Measurements from ENCODE around the gene MARCHF9.

MARCHF9 gene

DNA sequence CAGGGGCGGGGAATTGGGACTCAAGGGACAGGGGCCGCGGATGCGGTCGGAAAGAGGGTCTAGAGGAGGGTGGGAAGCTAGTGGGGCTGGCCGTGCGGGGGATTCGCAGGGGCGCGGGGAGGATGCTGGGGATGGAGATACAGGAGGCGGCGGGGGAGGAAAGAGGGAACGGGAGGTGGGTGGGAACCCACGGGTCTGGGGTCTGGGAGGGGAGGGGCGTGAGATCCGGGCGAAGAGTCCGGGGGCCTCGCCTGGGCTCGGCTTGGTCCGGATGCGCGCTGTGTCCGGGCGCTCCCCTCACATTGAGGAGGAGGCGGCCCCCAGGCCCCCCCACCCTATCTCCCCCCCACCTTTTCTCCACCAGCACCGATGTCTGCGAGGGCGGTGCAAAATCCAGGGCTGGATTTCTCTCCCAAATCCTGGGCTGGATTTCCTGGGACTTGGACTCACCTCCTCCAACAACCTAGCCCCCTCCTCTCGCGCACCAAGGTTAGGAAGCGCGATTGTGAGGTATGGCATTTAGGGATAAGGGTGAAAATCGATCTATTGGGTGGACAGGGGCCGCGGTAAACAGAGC lies 16.2 kb upstream of the MARCHF9 start, which contains the start of gene AGAP2:
Gene AGAP2, minus strand, starts transcription at position 82 of the 577 bp plus-strand sequence. CDS start 496 bp downstream, outside the sequence.
- no peak for DNase-seq (ENCODE audit: low read depth)

DNA sequence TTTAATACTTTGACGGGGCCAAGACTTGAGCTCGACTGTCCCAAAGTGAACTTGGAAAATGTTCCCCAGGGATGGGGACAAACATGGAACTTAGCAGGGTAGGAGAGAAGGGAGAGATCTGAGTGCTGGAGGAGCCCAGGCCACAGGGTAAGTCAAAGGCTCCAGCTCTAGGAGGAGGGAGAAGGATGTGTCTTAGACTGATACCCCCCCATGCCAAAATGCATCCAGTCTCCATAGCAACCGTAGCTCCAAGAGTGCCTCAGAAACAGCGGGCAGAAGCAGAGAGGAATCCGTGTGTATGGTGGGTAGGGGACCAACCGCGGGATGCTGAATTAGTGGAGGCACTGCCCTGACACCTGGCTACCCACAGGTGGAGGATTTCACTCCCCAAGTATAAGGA lies 15.5 kb upstream of the MARCHF9 start:
- no peak for DNase-seq (ENCODE audit: low read depth)

- DNase-seq (ENCODE audit: low read depth) = no peak
Measured at GRCh38 chr12:57739914-57740538, 14.9 kb upstream of the MARCHF9 start.

GRCh38 chr12:57740656-57741412 lies 14.1 kb upstream of the MARCHF9 start:
- no peak for DNase-seq (ENCODE audit: low read depth)

- DNase-seq (ENCODE audit: low read depth) = no peak
Measured at GRCh38 chr12:57741413-57741789, 13.5 kb upstream of the MARCHF9 start.

GRCh38 chr12:57741844-57742738 lies 12.8 kb upstream of the MARCHF9 start:
- peak; percentile 74 for DNase-seq (ENCODE audit: low read depth)

DNA sequence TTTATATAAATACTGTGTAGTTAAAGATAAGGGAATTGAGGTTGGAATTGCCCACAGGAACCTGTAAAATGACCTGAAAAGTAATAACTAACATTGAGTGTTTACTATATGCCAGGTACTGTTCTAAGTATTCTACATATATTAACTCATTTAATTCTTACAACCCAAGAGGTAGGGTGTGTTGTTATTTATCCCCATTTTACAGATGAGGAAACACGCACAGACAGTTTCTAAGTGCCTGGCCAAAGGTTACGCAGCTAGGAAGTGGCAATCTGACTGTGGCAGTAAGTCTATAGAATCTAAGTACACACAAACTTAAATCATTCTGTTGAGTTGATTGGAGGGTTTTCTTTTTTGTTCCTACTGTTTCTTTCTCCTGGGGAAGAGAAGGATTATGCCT lies 11.1 kb upstream of the MARCHF9 start:
- no peak for DNase-seq (ENCODE audit: low read depth)

DNA sequence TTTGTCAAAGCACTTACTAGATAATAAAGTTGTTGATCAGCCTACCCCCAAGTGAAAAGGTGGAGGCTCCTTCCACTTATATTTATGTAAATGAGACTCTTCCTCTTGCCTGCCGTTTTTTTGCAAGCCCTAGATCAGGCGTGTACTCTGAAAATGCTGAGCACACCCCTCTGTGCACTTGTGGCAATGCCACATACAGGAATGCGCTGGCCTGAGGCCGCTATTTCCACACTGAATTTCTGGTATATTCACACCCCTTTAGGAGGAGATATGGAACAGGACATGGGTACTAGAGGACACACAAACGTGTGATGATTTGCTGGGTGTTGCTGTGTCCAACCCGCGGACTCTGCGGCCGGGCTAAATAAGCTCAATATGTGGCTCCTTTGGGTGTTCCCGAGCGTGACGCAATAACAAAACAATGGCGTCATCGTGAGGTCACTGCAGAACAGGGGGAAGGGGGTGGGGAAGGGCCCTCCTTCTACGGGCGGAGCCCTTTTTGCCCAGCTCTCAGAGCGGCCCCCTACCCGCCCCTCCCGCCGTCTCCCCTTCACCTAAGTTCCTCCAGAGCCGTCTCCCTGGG lies 10.6 kb upstream of the MARCHF9 start:
- peak; percentile 77 for DNase-seq (ENCODE audit: low read depth)

- peak; percentile 83 for DNase-seq (ENCODE audit: low read depth)
Measured at GRCh38 chr12:57744777-57745484, 10.0 kb upstream of the MARCHF9 start, which contains the start of gene TSPAN31. Gene TSPAN31 (plus strand): TSS chr12:57745039. CDS start chr12:57745155, 116 bp downstream.

DNA sequence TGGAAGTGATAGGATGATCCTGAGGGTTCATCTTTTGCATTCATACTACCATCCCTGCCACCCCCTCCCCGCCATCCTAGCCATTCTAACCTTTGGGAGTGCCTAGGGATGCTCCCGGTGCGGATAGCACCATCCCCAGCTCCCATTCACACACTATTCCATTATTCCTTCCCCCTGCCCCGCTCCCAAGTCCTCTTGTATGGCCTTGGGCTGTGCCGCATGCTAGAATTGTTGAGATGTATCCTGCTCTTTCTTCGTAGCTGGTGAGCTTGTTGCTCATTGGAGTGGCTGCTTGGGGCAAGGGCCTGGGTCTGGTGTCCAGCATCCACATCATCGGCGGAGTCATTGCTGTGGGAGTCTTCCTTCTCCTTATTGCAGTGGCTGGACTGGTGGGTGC lies 9.4 kb upstream of the MARCHF9 start:
- no peak for DNase-seq (ENCODE audit: low read depth)

DNA sequence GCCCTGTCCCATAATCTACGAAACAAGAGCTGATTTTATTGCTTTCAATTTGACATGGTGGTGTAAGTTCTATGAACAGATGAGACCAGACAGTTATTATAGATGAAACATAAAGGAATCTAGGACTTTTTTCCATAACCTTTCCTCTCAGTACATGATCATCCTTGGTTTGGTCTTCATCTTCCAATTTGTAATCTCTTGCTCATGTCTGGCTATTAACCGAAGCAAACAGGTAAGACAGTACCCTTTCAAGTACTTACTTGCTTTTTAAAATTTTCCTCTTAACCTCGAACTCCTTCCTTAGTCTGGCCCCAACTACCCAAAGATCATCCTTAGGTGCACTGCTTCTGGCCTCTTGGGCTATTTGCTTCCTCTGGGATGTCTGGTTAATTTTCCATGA lies 8.9 kb upstream of the MARCHF9 start:
- DNase-seq (ENCODE audit: low read depth) = no peak

- no peak for DNase-seq (ENCODE audit: low read depth)
Measured at GRCh38 chr12:57749061-57749460, 5.8 kb upstream of the MARCHF9 start.

DNA sequence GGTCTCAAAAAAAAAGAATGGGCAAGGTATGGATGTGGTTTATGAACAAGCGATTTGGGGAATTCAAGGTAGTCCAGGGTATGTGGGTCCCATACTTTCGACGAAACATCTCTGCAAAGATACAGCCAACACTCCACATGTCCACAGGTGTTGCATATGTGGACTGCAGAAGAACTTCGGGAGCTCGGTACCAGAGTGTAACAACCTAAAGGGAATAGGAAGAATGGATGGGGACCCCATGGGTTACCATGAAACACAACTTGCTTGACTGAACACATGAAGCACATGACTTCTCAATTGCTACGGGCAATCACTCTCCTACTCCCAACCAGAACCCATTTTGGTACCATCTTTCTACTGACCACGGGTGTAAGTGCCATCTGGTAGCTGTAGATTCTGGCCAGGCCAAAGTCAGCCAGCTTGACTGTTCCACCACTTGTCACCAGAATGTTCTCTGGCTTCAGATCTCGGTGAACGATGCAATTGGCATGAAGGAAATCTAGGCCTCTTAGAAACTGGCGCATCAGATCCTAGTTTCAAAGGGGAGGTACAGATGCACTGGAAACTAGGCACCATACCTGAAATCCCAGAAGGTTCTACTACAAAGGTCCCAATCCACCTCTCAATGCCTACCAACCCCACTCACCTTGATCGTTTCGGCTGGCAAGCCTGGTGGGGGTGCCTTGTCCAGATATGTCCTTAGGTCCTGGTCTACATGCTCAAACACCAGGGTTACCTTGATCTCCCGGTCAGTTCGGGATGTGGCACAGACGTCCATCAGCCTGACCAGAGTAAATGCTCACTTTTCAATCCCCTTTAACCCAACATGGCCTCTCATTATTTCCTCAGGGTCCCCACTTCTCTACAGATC lies 4.1 kb upstream of the MARCHF9 start:
- no peak for DNase-seq (ENCODE audit: low read depth)

- DNase-seq (ENCODE audit: low read depth) = no peak
Measured at GRCh38 chr12:57751432-57751787, 3.5 kb upstream of the MARCHF9 start.

- DNase-seq (ENCODE audit: low read depth) = peak; percentile 99
Measured at GRCh38 chr12:57751788-57752667, 2.9 kb upstream of the MARCHF9 start, which contains the start of gene CDK4. Gene CDK4 (minus strand): TSS chr12:57752310. CDS start chr12:57751717, 593 bp downstream.

DNA sequence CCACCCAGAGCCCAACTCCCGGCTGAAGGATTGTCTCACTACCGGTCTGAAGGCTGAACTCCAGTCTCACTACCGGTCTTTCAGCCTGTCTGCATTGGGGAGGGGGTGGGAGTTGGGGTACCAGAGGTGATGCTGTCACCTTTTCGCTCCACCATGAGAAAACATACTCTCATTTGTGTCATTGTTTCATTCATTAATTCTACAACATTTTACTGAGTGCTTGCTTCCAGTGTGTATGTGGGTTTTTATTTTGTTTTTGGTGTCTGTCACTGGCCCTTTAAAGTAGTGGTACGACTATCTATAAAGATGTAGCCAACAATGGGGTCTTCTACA lies 2.3 kb upstream of the MARCHF9 start:
- DNase-seq (ENCODE audit: low read depth) = no peak

DNA sequence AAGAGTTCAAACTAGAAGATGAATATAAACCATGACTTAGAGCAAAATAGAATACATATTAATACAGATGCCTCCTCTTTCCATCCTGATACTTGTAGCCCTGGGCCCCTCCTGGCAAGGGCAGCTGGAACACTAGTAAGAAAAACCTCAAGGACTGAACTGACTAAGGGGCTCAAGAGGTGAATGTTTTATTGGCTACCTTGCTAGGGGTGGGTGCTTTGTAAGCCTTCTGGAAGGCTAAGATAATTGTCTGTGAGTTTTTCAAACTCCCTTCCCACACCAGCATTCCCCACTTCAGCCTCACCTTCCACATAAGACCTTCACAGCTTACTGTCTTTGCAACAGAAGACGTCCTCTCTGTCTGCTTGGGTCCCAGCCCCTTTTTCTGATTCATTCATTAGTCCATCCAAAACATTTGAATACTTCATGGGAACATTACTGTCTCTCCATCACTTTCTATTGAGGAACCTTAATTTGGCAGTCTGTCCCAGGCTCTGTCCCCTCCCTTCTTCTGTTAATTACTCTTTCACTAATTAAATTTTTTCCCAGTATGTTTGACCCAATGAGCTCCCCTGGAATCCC lies 1.1 kb upstream of the MARCHF9 start:
- no peak for DNase-seq (ENCODE audit: low read depth)

GRCh38 chr12:57755194-57755453 lies 221 bp downstream of the MARCHF9 start:
- DNase-seq (ENCODE audit: low read depth) = no peak

Measured in CMK (cell line).